ENCODE data around the gene PACRG. TPM values are rescaled to one million over a fixed set of nuclear protein-coding genes. Genes with fewer than 3 reads are reported as not detected.

The PACRG gene
- total and polyA plus RNA-seq, 9 donors: 1.2 to 2.7 (median 1.9) TPM

DNA sequence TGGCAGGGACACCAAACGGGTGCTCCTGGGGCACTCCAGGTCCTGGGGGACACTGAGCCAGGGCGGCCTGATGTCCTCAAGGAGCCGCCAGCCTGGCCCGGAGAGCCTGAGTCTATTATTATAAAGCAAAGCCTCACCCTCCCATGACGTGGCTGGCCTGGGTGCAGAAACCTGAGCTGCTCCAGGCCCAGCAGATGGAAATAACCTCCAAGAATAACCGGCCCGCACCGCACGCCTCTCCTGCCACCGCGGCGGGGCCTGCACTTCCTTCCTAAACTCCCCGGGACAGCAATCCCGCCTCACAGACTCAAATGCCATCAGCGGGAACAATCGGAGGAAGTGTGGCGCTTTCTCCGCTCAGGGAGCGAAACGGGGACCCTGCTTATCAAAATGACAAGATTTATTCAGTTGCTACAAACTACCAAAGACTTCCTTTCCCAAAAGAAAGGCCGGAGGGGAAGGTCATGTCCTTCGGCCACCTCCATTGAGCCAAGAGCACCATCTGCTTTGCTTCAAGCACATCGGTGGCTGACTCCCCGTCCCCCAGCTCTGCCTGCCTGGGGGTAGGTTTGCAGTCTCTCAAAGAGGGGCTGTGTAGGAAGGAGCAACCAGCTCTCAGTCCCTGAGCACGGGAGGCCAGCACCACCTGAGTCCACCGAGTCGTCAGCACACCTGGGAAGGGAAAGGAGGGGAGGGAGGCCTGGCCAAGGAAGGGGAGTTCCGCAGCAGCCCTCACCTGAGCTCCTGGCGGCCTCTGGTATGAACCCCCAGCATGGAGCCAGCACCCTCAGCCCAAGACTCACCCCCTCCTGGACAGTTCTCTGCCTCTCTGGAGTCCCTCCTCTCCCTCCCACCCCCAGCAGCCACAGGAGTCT is 608.1 kb downstream of the PACRG start:
- peak; percentile 87 for DNase-seq
- H3K4me1 ChIP-seq (ENCODE audit: control insufficient read depth, insufficient read depth, low read length): peaks cover 56% of the 10 kb centered on the region
- H3K27ac ChIP-seq (ENCODE audit: low read length): peak overlapping the region; percentile 89
- H3K36me3 ChIP-seq (ENCODE audit: control insufficient read depth, insufficient read depth, low read length): no peaks in the 10 kb centered on the region
- no peak overlapping the region for H3K4me3 ChIP-seq (ENCODE audit: low read length)
- peaks cover 2% of the 10 kb centered on the region for H3K27me3 ChIP-seq (ENCODE audit: control insufficient read depth, insufficient read depth, low read length)
- 62% methylated on average over 17 of the region's 29 CpGs for WGBS (ENCODE audit: insufficient coverage)
- no peaks in the 10 kb centered on the region for H3K9me3 ChIP-seq (replicated peaks; ENCODE audit: control insufficient read depth, low read depth, low read length)

DNA sequence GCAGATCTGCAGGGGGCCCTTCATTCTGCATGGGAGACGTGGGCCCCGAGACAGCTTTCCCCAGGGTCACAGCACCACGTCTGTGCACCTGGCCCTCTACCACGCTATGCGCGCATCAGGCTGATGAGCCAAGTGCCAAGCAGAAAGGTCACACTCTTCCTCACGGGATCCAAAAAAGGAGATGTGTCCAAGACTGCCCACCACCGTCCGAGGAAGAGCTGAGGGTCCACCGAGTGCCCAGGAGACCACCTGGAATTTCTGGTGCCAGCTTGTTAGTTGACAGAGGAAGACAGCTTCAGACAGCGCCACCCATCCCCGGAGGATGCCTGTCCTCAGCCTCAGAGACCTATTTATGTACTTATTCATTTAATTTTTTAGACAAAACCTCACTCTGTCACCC is 609.2 kb downstream of the PACRG start:
- Histone ChIP-seq H3K4me1 (ENCODE audit: control insufficient read depth, insufficient read depth, low read length) (peaks cover 65% of the 10 kb centered on the region), H3K27ac (ENCODE audit: low read length) (peak overlapping the region; percentile 89), H3K9me3 (replicated peaks; ENCODE audit: control insufficient read depth, low read depth, low read length) (no peaks in the 10 kb centered on the region), H3K36me3 (ENCODE audit: control insufficient read depth, insufficient read depth, low read length) (no peaks in the 10 kb centered on the region), H3K27me3 (ENCODE audit: control insufficient read depth, insufficient read depth, low read length) (peaks cover 2% of the 10 kb centered on the region), H3K4me3 (ENCODE audit: low read length) (no peak overlapping the region)
- WGBS (ENCODE audit: insufficient coverage): 87% methylated on average over 10 of the region's 12 CpGs
- DNase-seq: no peak

DNA sequence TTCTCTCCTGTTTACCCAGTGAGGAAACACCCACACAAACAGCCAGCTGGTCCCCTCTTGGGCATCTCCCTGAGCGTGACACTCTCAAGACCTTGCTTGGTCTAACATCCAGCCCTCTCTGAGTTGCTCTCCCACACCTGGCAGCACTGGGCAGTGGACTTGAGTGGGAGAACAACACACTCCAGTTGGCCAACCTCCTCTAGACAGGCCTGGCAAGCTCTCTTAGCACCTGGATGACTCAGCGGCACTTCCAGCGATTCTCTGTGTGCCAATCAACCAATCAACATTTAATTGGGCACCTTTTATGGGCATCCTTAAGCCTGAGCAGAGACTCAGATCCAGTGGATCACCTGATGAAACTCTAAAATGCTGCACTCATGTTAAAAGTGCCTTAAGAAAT is 610.2 kb downstream of the PACRG start:
- peaks cover 75% of the 10 kb centered on the region for H3K4me1 ChIP-seq (ENCODE audit: control insufficient read depth, insufficient read depth, low read length)
- H3K27me3 ChIP-seq (ENCODE audit: control insufficient read depth, insufficient read depth, low read length): peaks cover 2% of the 10 kb centered on the region
- H3K36me3 ChIP-seq (ENCODE audit: control insufficient read depth, insufficient read depth, low read length): no peaks in the 10 kb centered on the region
- H3K9me3 ChIP-seq (replicated peaks; ENCODE audit: control insufficient read depth, low read depth, low read length): no peaks in the 10 kb centered on the region
- H3K4me3 ChIP-seq (ENCODE audit: low read length): no peak overlapping the region
- WGBS (ENCODE audit: insufficient coverage): 100% methylated on average over 3 of the region's 3 CpGs
- peak overlapping the region; percentile 95 for H3K27ac ChIP-seq (ENCODE audit: low read length)
- no peak for DNase-seq

DNA sequence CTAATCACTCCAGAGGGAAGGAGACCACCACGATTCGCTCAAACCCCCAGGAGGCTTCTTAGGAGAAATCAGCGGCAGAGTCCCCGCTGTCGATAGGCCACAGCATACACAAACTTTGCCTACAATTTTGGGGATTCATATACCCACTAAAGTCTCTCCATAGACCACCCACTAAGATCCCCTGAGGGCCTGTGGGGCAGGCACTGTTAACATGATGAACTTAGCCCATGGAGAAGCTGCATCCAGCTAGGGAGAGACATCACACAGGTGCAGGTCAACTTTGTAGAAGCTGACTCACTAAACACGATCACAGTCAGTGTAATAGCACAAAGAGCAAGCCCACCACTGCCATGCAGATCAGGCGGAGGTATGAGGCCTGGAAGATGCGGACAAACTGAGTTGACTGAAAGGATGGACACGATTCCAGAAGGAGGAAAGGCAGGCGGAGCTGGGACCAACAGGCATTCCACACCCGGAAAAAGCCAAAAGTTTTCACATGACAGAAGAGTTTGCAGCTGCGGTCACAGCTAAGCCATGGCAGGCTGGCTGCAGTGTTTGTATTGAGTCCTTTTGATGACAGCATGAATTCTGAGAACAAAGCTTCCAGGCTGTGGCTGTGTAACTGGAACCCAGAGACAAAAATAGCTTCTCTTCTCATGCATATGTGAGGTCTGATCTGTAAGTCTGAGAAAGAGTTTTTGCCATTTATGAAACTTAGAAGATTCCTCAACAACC is 611.1 kb downstream of the PACRG start:
- H3K4me3 ChIP-seq (ENCODE audit: low read length): no peak overlapping the region
- H3K27me3 ChIP-seq (ENCODE audit: control insufficient read depth, insufficient read depth, low read length): peaks cover 2% of the 10 kb centered on the region
- 15% methylated on average over 7 of the region's 12 CpGs for WGBS (ENCODE audit: insufficient coverage)
- H3K36me3 ChIP-seq (ENCODE audit: control insufficient read depth, insufficient read depth, low read length): no peaks in the 10 kb centered on the region
- DNase-seq: peak; percentile 96
- peak overlapping the region; percentile 95 for H3K27ac ChIP-seq (ENCODE audit: low read length)
- H3K4me1 ChIP-seq (ENCODE audit: control insufficient read depth, insufficient read depth, low read length): peaks cover 78% of the 10 kb centered on the region
- H3K9me3 ChIP-seq (replicated peaks; ENCODE audit: control insufficient read depth, low read depth, low read length): no peaks in the 10 kb centered on the region

DNA sequence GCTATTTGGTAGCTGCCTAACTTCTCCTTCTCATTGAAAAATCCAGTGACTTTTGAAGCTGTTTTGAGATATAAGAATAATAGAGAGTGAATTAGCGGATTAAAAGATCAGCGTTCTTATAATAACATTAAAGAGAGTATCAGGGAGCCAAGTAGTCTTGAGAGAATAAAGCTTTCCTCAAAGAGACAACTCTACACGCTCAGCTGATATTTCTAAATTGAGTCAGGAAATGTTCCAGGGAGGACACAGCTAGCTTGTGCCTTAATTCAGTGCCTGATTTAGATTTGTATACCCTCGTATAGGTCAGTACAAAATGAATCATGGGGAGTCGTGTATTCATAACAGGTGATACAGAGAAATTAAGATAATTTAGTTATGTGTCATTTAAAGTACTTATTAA is 611.7 kb downstream of the PACRG start:
- no peak for DNase-seq

DNA sequence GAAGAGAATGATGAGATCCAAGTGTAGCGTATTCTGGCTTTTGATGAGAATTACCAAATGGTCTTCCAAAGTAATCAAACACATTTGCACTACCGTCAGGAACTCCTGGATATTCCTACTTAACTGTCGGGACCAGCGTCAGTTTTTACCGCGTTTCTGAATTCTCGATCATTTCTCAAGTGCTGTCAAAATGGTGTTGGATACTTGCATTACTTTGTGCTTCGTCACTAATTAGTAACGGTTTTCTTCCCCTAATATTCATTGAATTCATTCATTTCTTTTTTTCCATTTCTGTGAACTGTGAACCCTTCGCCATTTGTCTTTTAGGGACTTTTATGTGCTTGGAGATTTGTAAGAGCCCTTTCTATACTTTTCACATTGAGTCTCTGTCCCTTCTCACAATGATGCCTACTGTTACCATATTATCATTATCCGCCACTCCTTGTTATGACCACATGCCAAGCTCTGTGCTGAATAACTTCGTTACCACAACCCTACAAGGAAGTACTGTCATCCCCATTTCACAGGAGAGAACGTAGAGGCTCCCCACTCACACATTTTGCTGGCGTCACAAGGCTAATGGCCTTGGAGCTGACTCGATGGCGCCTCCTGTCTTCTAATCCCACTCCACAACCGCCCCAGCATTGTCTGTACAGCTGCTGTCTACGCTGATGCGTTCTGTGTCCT is 612.6 kb downstream of the PACRG start:
- H3K9me3 ChIP-seq (replicated peaks; ENCODE audit: control insufficient read depth, low read depth, low read length): no peaks in the 10 kb centered on the region
- H3K27ac ChIP-seq (ENCODE audit: low read length): peak overlapping the region; percentile 95
- no peak for DNase-seq
- 85% methylated on average over 4 of the region's 19 CpGs for WGBS (ENCODE audit: insufficient coverage)
- peaks cover 69% of the 10 kb centered on the region for H3K4me1 ChIP-seq (ENCODE audit: control insufficient read depth, insufficient read depth, low read length)
- no peak overlapping the region for H3K4me3 ChIP-seq (ENCODE audit: low read length)
- no peaks in the 10 kb centered on the region for H3K36me3 ChIP-seq (ENCODE audit: control insufficient read depth, insufficient read depth, low read length)
- peaks cover 2% of the 10 kb centered on the region for H3K27me3 ChIP-seq (ENCODE audit: control insufficient read depth, insufficient read depth, low read length)

More for the DNA sequence above, 611.7 kb downstream of the PACRG start:
- WGBS (ENCODE audit: insufficient coverage): no CpG with 5 or more reads among the region's 5 CpGs
- Histone ChIP-seq H3K36me3 (ENCODE audit: control insufficient read depth, insufficient read depth, low read length) (no peaks in the 10 kb centered on the region), H3K9me3 (replicated peaks; ENCODE audit: control insufficient read depth, low read depth, low read length) (no peaks in the 10 kb centered on the region), H3K4me3 (ENCODE audit: low read length) (no peak overlapping the region), H3K27me3 (ENCODE audit: control insufficient read depth, insufficient read depth, low read length) (peaks cover 2% of the 10 kb centered on the region), H3K27ac (ENCODE audit: low read length) (peak overlapping the region; percentile 95), H3K4me1 (ENCODE audit: control insufficient read depth, insufficient read depth, low read length) (peaks cover 72% of the 10 kb centered on the region)

DNA sequence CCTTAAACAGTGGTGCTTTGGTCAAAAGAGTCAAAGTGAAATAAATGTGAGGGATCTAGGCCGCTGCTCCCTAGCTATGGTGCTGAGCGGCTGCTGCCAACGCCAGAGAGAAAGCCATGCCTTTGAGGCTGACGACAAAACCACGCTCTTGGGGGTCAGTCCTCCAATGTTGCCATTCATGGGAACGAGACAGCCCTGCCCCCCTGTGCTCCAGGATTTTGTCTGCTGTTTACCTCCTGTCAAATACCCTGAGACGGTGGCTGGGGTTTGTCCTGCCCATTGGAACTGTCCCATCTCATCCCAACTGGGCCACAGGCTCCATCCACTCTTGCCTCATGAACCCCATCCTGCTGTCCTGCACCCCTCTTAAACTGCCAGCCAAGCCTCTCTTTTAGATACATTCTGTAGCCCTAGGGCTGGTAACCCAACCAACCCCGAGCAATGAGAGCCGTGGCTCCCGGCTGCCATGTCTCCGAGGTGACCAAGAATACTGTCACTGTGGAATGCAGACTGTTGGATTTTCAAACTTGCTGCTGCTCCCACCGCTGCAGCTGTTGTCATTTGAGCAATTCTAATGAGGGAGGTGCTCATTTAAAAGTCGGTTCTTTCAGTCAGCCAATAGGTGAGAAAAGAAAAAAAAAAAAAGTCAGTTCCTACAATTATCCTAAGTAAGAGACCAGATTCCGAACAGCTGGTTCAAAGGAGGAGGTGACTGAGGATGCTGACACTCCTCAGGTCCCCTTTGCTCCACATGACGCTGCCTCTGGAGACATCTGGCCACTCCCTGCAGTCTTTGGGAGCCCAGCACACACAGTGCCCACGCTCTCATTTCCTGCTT is 613.7 kb downstream of the PACRG start:
- DNase-seq: peak; percentile 47
- H3K36me3 ChIP-seq (ENCODE audit: control insufficient read depth, insufficient read depth, low read length): no peaks in the 10 kb centered on the region
- no peaks in the 10 kb centered on the region for H3K9me3 ChIP-seq (replicated peaks; ENCODE audit: control insufficient read depth, low read depth, low read length)
- WGBS (ENCODE audit: insufficient coverage): 80% methylated on average over 14 of the region's 16 CpGs
- peaks cover 68% of the 10 kb centered on the region for H3K4me1 ChIP-seq (ENCODE audit: control insufficient read depth, insufficient read depth, low read length)
- H3K27ac ChIP-seq (ENCODE audit: low read length): peak overlapping the region; percentile 74
- H3K4me3 ChIP-seq (ENCODE audit: low read length): no peak overlapping the region
- H3K27me3 ChIP-seq (ENCODE audit: control insufficient read depth, insufficient read depth, low read length): peaks cover 1% of the 10 kb centered on the region

DNA sequence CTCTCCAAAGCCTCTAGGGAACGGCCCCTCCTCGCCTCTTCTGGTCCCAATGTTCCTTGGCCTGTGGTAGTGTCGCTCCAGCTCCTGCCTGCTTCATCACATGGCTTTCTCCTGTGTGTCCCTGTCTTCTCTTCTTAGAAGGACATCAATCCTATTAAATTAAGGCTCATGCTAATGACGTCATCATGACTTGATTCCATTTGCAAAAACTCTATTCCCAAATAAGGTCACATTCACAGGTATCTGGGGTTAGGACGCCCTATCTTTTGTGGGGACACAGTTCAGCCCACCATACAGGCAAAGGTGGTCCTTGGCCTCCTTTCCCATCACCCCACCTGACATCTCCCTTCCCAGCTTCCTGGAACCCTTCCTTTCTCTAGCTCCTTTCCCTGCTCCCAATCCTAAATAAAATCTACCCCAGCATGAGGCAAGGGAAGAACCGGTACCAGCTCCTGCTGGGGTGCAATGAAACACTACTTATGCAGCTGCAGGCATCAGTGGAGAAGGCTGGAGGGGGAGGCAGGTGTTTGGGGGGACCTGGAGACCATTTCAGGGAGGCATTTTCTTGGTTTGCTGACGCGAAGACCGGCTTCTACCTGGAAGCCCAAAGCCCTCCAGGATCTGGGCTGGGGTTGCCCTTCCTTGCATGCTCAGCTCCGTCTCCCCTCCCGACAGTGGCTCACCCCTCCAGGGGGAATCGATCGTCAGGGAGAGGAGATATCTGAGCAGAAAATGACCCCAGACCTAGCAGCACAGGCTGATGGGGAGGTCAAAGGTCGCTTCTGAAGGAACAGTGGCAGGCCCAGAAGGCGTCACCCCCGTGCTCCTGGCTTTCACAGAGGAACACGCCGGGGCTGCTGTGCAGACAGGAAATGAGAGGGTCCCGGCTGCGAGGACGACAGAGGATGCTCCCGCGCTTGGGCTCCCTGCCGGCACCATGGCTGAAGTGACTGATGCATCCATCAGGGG is 615.1 kb downstream of the PACRG start:
- no peaks in the 10 kb centered on the region for H3K9me3 ChIP-seq (replicated peaks; ENCODE audit: control insufficient read depth, low read depth, low read length)
- no peak for DNase-seq
- no peak overlapping the region for H3K27ac ChIP-seq (ENCODE audit: low read length)
- peaks cover 67% of the 10 kb centered on the region for H3K4me1 ChIP-seq (ENCODE audit: control insufficient read depth, insufficient read depth, low read length)
- H3K4me3 ChIP-seq (ENCODE audit: low read length): no peak overlapping the region
- 76% methylated on average over 16 of the region's 24 CpGs for WGBS (ENCODE audit: insufficient coverage)
- H3K36me3 ChIP-seq (ENCODE audit: control insufficient read depth, insufficient read depth, low read length): no peaks in the 10 kb centered on the region
- no peaks in the 10 kb centered on the region for H3K27me3 ChIP-seq (ENCODE audit: control insufficient read depth, insufficient read depth, low read length)

DNA sequence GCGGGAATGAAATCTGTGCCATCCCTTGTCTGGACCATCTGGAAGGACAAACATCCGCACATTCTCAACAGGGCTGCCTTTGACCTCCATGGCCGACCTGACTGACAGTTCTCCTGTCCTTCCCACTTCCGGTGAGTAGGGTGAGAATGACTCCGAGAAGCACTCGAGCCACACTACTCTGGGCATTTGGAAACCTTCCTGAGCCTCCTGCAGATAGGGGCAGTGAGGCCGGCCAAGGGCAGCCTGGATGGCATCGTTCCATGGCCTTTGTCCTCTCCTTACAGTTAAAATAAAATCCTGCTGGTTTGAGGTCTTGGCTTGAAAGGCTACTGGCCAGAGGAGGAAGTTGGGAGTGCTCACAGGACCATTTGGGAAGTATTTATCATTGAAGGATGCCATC is 615.8 kb downstream of the PACRG start:
- no peak for DNase-seq
- Histone ChIP-seq H3K9me3 (replicated peaks; ENCODE audit: control insufficient read depth, low read depth, low read length) (no peaks in the 10 kb centered on the region), H3K4me1 (ENCODE audit: control insufficient read depth, insufficient read depth, low read length) (peaks cover 59% of the 10 kb centered on the region), H3K27ac (ENCODE audit: low read length) (no peak overlapping the region), H3K36me3 (ENCODE audit: control insufficient read depth, insufficient read depth, low read length) (no peaks in the 10 kb centered on the region), H3K4me3 (ENCODE audit: low read length) (no peak overlapping the region), H3K27me3 (ENCODE audit: control insufficient read depth, insufficient read depth, low read length) (no peaks in the 10 kb centered on the region)
- WGBS (ENCODE audit: insufficient coverage): 97% methylated on average over 8 of the region's 8 CpGs

Measured in muscle of leg (tissue), 11 donors.